ENCODE results near the gene KDF1. TPM values are rescaled to one million over a fixed set of nuclear protein-coding genes. Genes with fewer than 3 reads are reported as not detected.

KDF1 gene
- total and polyA plus RNA-seq, 2 of the 13 experiments (the other 11 are each of a cell fraction or from before 2014, with no cell fraction given) = 1.9 to 4.9 TPM

DNA sequence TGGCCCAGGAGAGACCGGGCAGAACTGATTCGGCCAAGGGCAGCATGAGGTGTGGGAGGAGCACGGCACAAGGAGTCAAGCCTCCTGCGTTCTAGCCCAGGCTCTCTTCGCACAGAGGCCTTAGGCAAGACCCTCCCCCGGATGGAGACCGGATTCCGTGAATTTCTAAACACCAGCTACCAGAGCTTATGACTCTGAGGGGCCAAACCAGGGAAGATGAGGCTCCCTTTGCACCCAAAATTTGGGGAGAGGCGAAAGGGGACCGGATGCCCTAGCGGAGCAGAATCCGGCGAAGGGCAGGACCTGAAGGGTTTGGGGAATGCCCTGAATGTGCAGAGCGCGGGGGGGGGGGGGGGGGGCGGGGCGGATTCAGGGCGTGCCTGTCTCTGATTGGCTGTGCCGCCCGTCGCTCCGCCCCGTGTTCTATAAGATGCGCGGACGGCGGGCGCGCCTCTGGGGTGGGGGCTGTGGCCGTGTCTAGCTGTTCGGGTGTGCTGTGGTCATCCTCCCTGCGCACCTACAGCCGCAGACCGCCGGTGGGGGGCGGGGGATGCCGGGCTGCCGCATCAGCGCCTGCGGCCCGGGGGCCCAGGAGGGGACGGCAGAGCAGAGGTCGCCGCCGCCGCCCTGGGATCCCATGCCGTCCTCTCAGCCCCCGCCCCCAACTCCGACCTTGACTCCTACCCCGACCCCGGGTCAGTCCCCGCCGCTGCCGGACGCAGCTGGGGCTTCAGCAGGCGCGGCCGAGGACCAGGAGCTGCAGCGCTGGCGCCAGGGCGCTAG, 33.2 kb upstream of the KDF1 start, which contains the start of gene TRNP1 (continued):
- TF ChIP-seq ADNP (CRISPR knock-in tag; IDR thresholded peaks at IDR 0.05) (no peak; the same call in 1 of the 2 replicates), CREB3 (CRISPR knock-in tag; IDR thresholded peaks at IDR 0.05) (no peak), NFYC (CRISPR knock-in tag; IDR thresholded peaks at IDR 0.05) (peak; percentile 76), GABPA (IDR thresholded peaks at IDR 0.05; ENCODE audit: low read depth, low read length) (no peak), GABPA (CRISPR knock-in tag; IDR thresholded peaks at IDR 0.05; ENCODE audit: low read depth) (0 out of 2 replicates have a peak, but pooled peaks have one; percentile 17), FLYWCH1 (CRISPR knock-in tag; IDR thresholded peaks at IDR 0.05) (0 out of 2 replicates have a peak, but pooled peaks have one; percentile 44), MAFG (CRISPR knock-in tag; IDR thresholded peaks at IDR 0.05) (no peak), ZSCAN31 (CRISPR knock-in tag; IDR thresholded peaks at IDR 0.05; ENCODE audit: low read depth) (peak; percentile 62; the same call in 1 of the 2 replicates), AGO2 (optimal IDR thresholded peaks at IDR 0.05; ENCODE audit: low read depth, low read length) (no peak), ZNF451 (CRISPR knock-in tag; IDR thresholded peaks at IDR 0.05) (no peak), JUND (CRISPR knock-in tag; IDR thresholded peaks at IDR 0.05) (peak; percentile 39; the same call in 1 of the 2 replicates), BRCA1 (CRISPR knock-in tag; IDR thresholded peaks at IDR 0.05) (0 out of 2 replicates have a peak, but pooled peaks have one; percentile 75), ZNF564 (CRISPR knock-in tag; IDR thresholded peaks at IDR 0.05) (peak; percentile 23; the same call in 1 of the 2 replicates), ZBTB8A (CRISPR knock-in tag; IDR thresholded peaks at IDR 0.05; ENCODE audit: borderline replicate concordance, low read depth) (no peak), FOXJ3 (CRISPR knock-in tag; IDR thresholded peaks at IDR 0.05; ENCODE audit: borderline replicate concordance) (no peak), ATF1 (CRISPR knock-in tag; IDR thresholded peaks at IDR 0.05) (no peak), ZNF367 (CRISPR knock-in tag; IDR thresholded peaks at IDR 0.05; ENCODE audit: borderline replicate concordance) (no peak)
- TF ChIP-seq, protein P1, sequence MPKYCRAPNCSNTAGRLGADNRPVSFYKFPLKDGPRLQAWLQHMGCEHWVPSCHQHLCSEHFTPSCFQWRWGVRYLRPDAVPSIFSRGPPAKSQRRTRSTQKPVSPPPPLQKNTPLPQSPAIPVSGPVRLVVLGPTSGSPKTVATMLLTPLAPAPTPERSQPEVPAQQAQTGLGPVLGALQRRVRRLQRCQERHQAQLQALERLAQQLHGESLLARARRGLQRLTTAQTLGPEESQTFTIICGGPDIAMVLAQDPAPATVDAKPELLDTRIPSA (CRISPR knock-in tag; IDR thresholded peaks at IDR 0.05; ENCODE audit: borderline replicate concordance) = 0 out of 2 replicates have a peak, but pooled peaks have one; percentile 52
- TF ChIP-seq, protein P2, sequence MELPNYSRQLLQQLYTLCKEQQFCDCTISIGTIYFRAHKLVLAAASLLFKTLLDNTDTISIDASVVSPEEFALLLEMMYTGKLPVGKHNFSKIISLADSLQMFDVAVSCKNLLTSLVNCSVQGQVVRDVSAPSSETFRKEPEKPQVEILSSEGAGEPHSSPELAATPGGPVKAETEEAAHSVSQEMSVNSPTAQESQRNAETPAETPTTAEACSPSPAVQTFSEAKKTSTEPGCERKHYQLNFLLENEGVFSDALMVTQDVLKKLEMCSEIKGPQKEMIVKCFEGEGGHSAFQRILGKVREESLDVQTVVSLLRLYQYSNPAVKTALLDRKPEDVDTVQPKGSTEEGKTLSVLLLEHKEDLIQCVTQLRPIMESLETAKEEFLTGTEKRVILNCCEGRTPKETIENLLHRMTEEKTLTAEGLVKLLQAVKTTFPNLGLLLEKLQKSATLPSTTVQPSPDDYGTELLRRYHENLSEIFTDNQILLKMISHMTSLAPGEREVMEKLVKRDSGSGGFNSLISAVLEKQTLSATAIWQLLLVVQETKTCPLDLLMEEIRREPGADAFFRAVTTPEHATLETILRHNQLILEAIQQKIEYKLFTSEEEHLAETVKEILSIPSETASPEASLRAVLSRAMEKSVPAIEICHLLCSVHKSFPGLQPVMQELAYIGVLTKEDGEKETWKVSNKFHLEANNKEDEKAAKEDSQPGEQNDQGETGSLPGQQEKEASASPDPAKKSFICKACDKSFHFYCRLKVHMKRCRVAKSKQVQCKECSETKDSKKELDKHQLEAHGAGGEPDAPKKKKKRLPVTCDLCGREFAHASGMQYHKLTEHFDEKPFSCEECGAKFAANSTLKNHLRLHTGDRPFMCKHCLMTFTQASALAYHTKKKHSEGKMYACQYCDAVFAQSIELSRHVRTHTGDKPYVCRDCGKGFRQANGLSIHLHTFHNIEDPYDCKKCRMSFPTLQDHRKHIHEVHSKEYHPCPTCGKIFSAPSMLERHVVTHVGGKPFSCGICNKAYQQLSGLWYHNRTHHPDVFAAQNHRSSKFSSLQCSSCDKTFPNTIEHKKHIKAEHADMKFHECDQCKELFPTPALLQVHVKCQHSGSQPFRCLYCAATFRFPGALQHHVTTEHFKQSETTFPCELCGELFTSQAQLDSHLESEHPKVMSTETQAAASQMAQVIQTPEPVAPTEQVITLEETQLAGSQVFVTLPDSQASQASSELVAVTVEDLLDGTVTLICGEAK (IDR thresholded peaks at IDR 0.05) = no peak
- TF ChIP-seq, protein P2 (CRISPR knock-in tag; IDR thresholded peaks at IDR 0.05) = peak; percentile 43; the same call in 1 of the 2 replicates
